Activated CD8-positive, alpha-beta memory T cell treated with anti-CD3 and anti-CD28 coated beads, Interleukin-2, amount 50 U/mL, for 24 hours (primary cell): Measurements from ENCODE around the gene RAB8B.

Source experiments
- DNase-seq: peaks from one replicate; pipeline ENCODE4 v3.0.0-alpha.2; 2020; ENCODE audit errors: extremely low read depth

Gene RAB8B

GRCh38 chr15:63312286-63312685 lies 122.9 kb downstream of the RAB8B start:
- no peak for DNase-seq

- no peak for DNase-seq
These were observed 124.4 kb downstream of the RAB8B start for GRCh38 chr15:63313825-63314224.

GRCh38 chr15:63314409-63314808 lies 125.0 kb downstream of the RAB8B start:
- DNase-seq = no peak
